DND-41 (cell line): Measurements from ENCODE around the gene SRMS.

Source experiments
- EZH2 ChIP-seq: IDR thresholded peaks from 3 replicates; pipeline ENCODE4 v1.6.1; 2012; ENCODE audit warnings: borderline replicate concordance, low read depth, mild to moderate bottlenecking, moderate library complexity, low read length, inconsistent platforms; ENCODE audit not compliant: severe bottlenecking
- TF ChIP-seq, protein P1 (sequence below): IDR thresholded peaks from 2 replicates; pipeline ENCODE4 v1.5.1; 2012; ENCODE audit warnings: borderline replicate concordance, low read length, moderate library complexity, mild to moderate bottlenecking; ENCODE audit not compliant: poor library complexity, severe bottlenecking; ENCODE audit errors: extremely low read depth

DNA sequence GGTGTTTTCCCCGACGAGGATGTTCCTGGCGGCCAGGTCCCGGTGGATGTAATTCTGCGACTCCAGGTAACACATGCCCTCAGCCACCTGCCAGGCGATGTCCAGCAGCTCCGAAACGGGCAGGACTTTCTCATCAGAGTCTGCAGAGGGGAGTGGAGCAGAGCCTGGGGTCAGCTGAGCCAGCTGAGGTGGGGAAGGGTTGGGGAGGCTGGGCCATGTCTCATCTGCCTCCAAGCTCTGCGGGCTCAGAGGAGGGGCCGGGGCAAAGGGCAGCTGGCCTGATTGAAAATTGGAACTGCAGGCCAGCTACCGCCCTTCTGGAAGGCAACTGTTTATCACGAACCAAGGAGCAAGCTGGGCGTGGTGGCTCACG is 16.8 kb downstream of the SRMS start:
- TF ChIP-seq, protein P1, sequence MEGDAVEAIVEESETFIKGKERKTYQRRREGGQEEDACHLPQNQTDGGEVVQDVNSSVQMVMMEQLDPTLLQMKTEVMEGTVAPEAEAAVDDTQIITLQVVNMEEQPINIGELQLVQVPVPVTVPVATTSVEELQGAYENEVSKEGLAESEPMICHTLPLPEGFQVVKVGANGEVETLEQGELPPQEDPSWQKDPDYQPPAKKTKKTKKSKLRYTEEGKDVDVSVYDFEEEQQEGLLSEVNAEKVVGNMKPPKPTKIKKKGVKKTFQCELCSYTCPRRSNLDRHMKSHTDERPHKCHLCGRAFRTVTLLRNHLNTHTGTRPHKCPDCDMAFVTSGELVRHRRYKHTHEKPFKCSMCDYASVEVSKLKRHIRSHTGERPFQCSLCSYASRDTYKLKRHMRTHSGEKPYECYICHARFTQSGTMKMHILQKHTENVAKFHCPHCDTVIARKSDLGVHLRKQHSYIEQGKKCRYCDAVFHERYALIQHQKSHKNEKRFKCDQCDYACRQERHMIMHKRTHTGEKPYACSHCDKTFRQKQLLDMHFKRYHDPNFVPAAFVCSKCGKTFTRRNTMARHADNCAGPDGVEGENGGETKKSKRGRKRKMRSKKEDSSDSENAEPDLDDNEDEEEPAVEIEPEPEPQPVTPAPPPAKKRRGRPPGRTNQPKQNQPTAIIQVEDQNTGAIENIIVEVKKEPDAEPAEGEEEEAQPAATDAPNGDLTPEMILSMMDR = no peak
- TF ChIP-seq EZH2 = no peak
